ENCODE data around the gene NET1.

GRCh38 chr10:5493691-5494090 lies 81.3 kb downstream of the NET1 start:
- TF ChIP-seq POLR2A (IDR thresholded peaks at IDR 0.05), result no peak
- TF ChIP-seq, protein P1, sequence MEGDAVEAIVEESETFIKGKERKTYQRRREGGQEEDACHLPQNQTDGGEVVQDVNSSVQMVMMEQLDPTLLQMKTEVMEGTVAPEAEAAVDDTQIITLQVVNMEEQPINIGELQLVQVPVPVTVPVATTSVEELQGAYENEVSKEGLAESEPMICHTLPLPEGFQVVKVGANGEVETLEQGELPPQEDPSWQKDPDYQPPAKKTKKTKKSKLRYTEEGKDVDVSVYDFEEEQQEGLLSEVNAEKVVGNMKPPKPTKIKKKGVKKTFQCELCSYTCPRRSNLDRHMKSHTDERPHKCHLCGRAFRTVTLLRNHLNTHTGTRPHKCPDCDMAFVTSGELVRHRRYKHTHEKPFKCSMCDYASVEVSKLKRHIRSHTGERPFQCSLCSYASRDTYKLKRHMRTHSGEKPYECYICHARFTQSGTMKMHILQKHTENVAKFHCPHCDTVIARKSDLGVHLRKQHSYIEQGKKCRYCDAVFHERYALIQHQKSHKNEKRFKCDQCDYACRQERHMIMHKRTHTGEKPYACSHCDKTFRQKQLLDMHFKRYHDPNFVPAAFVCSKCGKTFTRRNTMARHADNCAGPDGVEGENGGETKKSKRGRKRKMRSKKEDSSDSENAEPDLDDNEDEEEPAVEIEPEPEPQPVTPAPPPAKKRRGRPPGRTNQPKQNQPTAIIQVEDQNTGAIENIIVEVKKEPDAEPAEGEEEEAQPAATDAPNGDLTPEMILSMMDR (IDR thresholded peaks at IDR 0.05), result no peak

Data from heart left ventricle (tissue), 13 donors.